ENCODE data around the gene FAM120A.

FAM120A gene

GRCh38 chr9:93573516-93573828, 122.0 kb downstream of the FAM120A start:
- in situ Hi-C loops (cut with MboI; ENCODE audit: low sequenced_read_pairs), result no loop called here
- Histone ChIP-seq H3K27me3 (ENCODE audit: low read depth) (no peaks in the 10 kb centered on the region), H3K4me1 (peaks cover 15% of the 10 kb centered on the region), H3K4me3 (no peak overlapping the region), H3K9me3 (peaks cover 2% of the 10 kb centered on the region), H3K36me3 (replicated peaks) (no peaks in the 10 kb centered on the region)
- DNase-seq (ENCODE audit: low spot score in 2 of 2), result no peak

- Histone ChIP-seq H3K36me3 (replicated peaks) (no peaks in the 10 kb centered on the region), H3K9me3 (peaks cover 2% of the 10 kb centered on the region), H3K27me3 (ENCODE audit: low read depth) (no peaks in the 10 kb centered on the region), H3K4me3 (no peak overlapping the region), H3K4me1 (peaks cover 15% of the 10 kb centered on the region)
- in situ Hi-C loops (cut with MboI; ENCODE audit: low sequenced_read_pairs), result no loop called here
- DNase-seq (ENCODE audit: low spot score in 2 of 2), result no peak
Observed at GRCh38 chr9:93574091-93574899, 122.8 kb downstream of the FAM120A start.

- H3K4me1 ChIP-seq, result peaks cover 15% of the 10 kb centered on the region
- no peak for DNase-seq (ENCODE audit: low spot score in 2 of 2)
- in situ Hi-C loops (cut with MboI; ENCODE audit: low sequenced_read_pairs), result no loop called here
- H3K36me3 ChIP-seq (replicated peaks), result no peaks in the 10 kb centered on the region
- peak overlapping the region; percentile 52 for H3K4me3 ChIP-seq
- peaks cover 2% of the 10 kb centered on the region for H3K9me3 ChIP-seq
- H3K27me3 ChIP-seq (ENCODE audit: low read depth), result no peaks in the 10 kb centered on the region
Observed at GRCh38 chr9:93574900-93575795, 123.7 kb downstream of the FAM120A start.

- Histone ChIP-seq H3K4me1 (peaks cover 15% of the 10 kb centered on the region), H3K9me3 (no peaks in the 10 kb centered on the region; the same call in none of the 2 replicates), H3K27me3 (ENCODE audit: low read depth) (no peaks in the 10 kb centered on the region), H3K4me3 (peak overlapping the region; percentile 52), H3K36me3 (replicated peaks) (no peaks in the 10 kb centered on the region)
- in situ Hi-C loops (cut with MboI; ENCODE audit: low sequenced_read_pairs), result no loop called here
- DNase-seq (ENCODE audit: low spot score in 2 of 2), result peak in 1 of 2 experiments; percentile 35
Observed at GRCh38 chr9:93575796-93576257, 124.3 kb downstream of the FAM120A start.

GRCh38 chr9:93576258-93577077, 125.0 kb downstream of the FAM120A start, which contains the start of gene PHF2:
TSS of gene PHF2 (plus strand) at chr9:93576584. CDS start at chr9:93576774, 190 bp downstream.
- Histone ChIP-seq H3K4me1 (peaks cover 15% of the 10 kb centered on the region), H3K27me3 (ENCODE audit: low read depth) (no peaks in the 10 kb centered on the region), H3K9me3 (no peaks in the 10 kb centered on the region; the same call in 1 of the 2 replicates), H3K4me3 (peak within 1 kb of the TSS; percentile 52), H3K36me3 (replicated peaks) (no peaks in the 10 kb centered on the region)
- peak in 1 of 2 experiments; percentile 24 for DNase-seq (ENCODE audit: low spot score in 2 of 2)
- in situ Hi-C loops (cut with MboI; ENCODE audit: low sequenced_read_pairs), result no loop called here

- peaks cover 15% of the 10 kb centered on the region for H3K4me1 ChIP-seq
- DNase-seq (ENCODE audit: low spot score in 2 of 2), result peak in 1 of 2 experiments; percentile 26
- H3K36me3 ChIP-seq (replicated peaks), result no peaks in the 10 kb centered on the region
- in situ Hi-C loops (cut with MboI; ENCODE audit: low sequenced_read_pairs), result no loop called here
- no peaks in the 10 kb centered on the region for H3K9me3 ChIP-seq
- H3K4me3 ChIP-seq, result peak overlapping the region; percentile 44
- no peaks in the 10 kb centered on the region for H3K27me3 ChIP-seq (ENCODE audit: low read depth)
Observed at GRCh38 chr9:93577078-93577974, 125.8 kb downstream of the FAM120A start.

GRCh38 chr9:93577975-93578682, 126.6 kb downstream of the FAM120A start:
- Histone ChIP-seq H3K4me1 (peaks cover 15% of the 10 kb centered on the region), H3K27me3 (ENCODE audit: low read depth) (no peaks in the 10 kb centered on the region), H3K36me3 (replicated peaks) (no peaks in the 10 kb centered on the region), H3K4me3 (peak overlapping the region; percentile 44), H3K9me3 (no peaks in the 10 kb centered on the region)
- in situ Hi-C loops (cut with MboI; ENCODE audit: low sequenced_read_pairs), result no loop called here
- no peak for DNase-seq (ENCODE audit: low spot score in 2 of 2)

GRCh38 chr9:93578844-93579243, 127.4 kb downstream of the FAM120A start:
- H3K27me3 ChIP-seq (ENCODE audit: low read depth), result no peaks in the 10 kb centered on the region
- peaks cover 15% of the 10 kb centered on the region for H3K4me1 ChIP-seq
- DNase-seq (ENCODE audit: low spot score in 2 of 2), result no peak
- no peaks in the 10 kb centered on the region for H3K9me3 ChIP-seq
- in situ Hi-C loops (cut with MboI; ENCODE audit: low sequenced_read_pairs), result no loop called here
- no peak overlapping the region for H3K4me3 ChIP-seq
- no peaks in the 10 kb centered on the region for H3K36me3 ChIP-seq (replicated peaks)

- no peak for DNase-seq (ENCODE audit: low spot score in 2 of 2)
- Histone ChIP-seq H3K27me3 (ENCODE audit: low read depth) (no peaks in the 10 kb centered on the region), H3K9me3 (peaks cover 6% of the 10 kb centered on the region; the same call in 1 of the 2 replicates), H3K36me3 (replicated peaks) (no peaks in the 10 kb centered on the region), H3K4me3 (no peak overlapping the region), H3K4me1 (peaks cover 14% of the 10 kb centered on the region)
- in situ Hi-C loops (cut with MboI; ENCODE audit: low sequenced_read_pairs), result no loop called here
Observed at GRCh38 chr9:93579711-93580516, 128.4 kb downstream of the FAM120A start.

GRCh38 chr9:93580654-93581380, 129.3 kb downstream of the FAM120A start:
- in situ Hi-C loops (cut with MboI; ENCODE audit: low sequenced_read_pairs), result no loop called here
- Histone ChIP-seq H3K27me3 (ENCODE audit: low read depth) (no peaks in the 10 kb centered on the region), H3K4me3 (no peak overlapping the region), H3K4me1 (peaks cover 7% of the 10 kb centered on the region), H3K9me3 (peaks cover 6% of the 10 kb centered on the region; the same call in 1 of the 2 replicates), H3K36me3 (replicated peaks) (no peaks in the 10 kb centered on the region)
- no peak for DNase-seq (ENCODE audit: low spot score in 2 of 2)

GRCh38 chr9:93582115-93582514, 130.6 kb downstream of the FAM120A start:
- in situ Hi-C loops (cut with MboI; ENCODE audit: low sequenced_read_pairs), result no loop called here
- Histone ChIP-seq H3K27me3 (ENCODE audit: low read depth) (no peaks in the 10 kb centered on the region), H3K9me3 (peaks cover 6% of the 10 kb centered on the region; the same call in 1 of the 2 replicates), H3K36me3 (replicated peaks) (no peaks in the 10 kb centered on the region), H3K4me3 (no peak overlapping the region), H3K4me1 (peaks cover 7% of the 10 kb centered on the region)
- DNase-seq (ENCODE audit: low spot score in 2 of 2), result no peak
